GM18508 (cell line): Measurements from ENCODE around the gene ADISSP.
"Not testable (repeated sequence)": the region's sequence is repeated elsewhere in the genome, so short reads cannot be mapped to it uniquely, and the experiment has no call there.

Source experiments
- ATAC-seq: cut with Tn5 transposase; IDR thresholded peaks from one replicate; pipeline ENCODE4 v1.9.1; 2021; ENCODE audit warnings: moderate number of reproducible peaks; ENCODE audit not compliant: insufficient read depth, unreplicated experiment

ADISSP gene

GRCh38 chr20:3798373-3798768, 30.8 kb upstream of the ADISSP start:
- no peak for ATAC-seq

GRCh38 chr20:3797592-3798372, 30.2 kb upstream of the ADISSP start:
- no peak for ATAC-seq

GRCh38 chr20:3797226-3797545, 29.6 kb upstream of the ADISSP start:
- no peak for ATAC-seq

- ATAC-seq = no peak
Observed at GRCh38 chr20:3796477-3797225, 29.1 kb upstream of the ADISSP start.

GRCh38 chr20:3795511-3796468, 28.2 kb upstream of the ADISSP start, which contains the start of gene CDC25B:
Gene CDC25B, plus strand, starts transcription at chr20:3796310. Its CDS starts 222 bp downstream, at chr20:3796532.
- no peak for ATAC-seq

GRCh38 chr20:3794701-3795420, 27.3 kb upstream of the ADISSP start:
- ATAC-seq = no peak

GRCh38 chr20:3794168-3794567, 26.6 kb upstream of the ADISSP start:
- not testable (repeated sequence) for ATAC-seq

GRCh38 chr20:3789201-3789600, 21.6 kb upstream of the ADISSP start:
- not testable (repeated sequence) for ATAC-seq

GRCh38 chr20:3788685-3789155, 21.2 kb upstream of the ADISSP start:
- no peak for ATAC-seq

GRCh38 chr20:3787324-3788014, 19.9 kb upstream of the ADISSP start:
- ATAC-seq = no peak

GRCh38 chr20:3786665-3787323, 19.2 kb upstream of the ADISSP start, which contains the start of gene CENPB:
Gene CENPB, minus strand, starts transcription at chr20:3786740. Its CDS starts 257 bp downstream, at chr20:3786483.
- ATAC-seq = no peak

- ATAC-seq = no peak
Observed at GRCh38 chr20:3786126-3786484, 18.6 kb upstream of the ADISSP start.

- ATAC-seq = no peak
Observed at GRCh38 chr20:3785240-3786125, 17.9 kb upstream of the ADISSP start.

GRCh38 chr20:3784863-3785239, 17.3 kb upstream of the ADISSP start:
- no peak for ATAC-seq

- no peak for ATAC-seq
Observed at GRCh38 chr20:3784216-3784853, 16.8 kb upstream of the ADISSP start.

GRCh38 chr20:3783511-3784195, 16.1 kb upstream of the ADISSP start:
- no peak for ATAC-seq

- no peak for ATAC-seq
Observed at GRCh38 chr20:3783068-3783489, 15.5 kb upstream of the ADISSP start.
